Natural killer cell (primary cell): Measurements from ENCODE around the gene PRDM16. TPM values are rescaled to one million over a fixed set of nuclear protein-coding genes. Genes with fewer than 3 reads are reported as not detected.

ENCODE experiments used
- ATAC-seq, 3 donors: fragments of 150-1000 bp in 2 of 3; fragments of 200-7000 bp in 1 of 3; cut with Tn5 transposase; 1 replicate in 1 of 3; 2 replicates in 2 of 3; pipeline ENCODE4 v1.10.0; 2021; ENCODE audit warnings: mild to moderate bottlenecking in 2 of 3, moderate library complexity in 2 of 3
- DNase-seq, 2 donors: peaks; one replicate each; pipeline versions ENCODE4 v3.0.0 to v3.0.0-alpha.2; 2013 to 2021; ENCODE audit warnings: mixed read lengths in 1 of 2
- H3K27ac ChIP-seq: one replicate; pipeline ENCODE4 v1.5.1; 2013; ENCODE audit warnings: mild to moderate bottlenecking, low read length
- H3K27me3 ChIP-seq: one replicate; pipeline ENCODE4 v1.6.1; 2013; ENCODE audit warnings: low read length; ENCODE audit not compliant: control insufficient read depth, insufficient read depth
- H3K36me3 ChIP-seq: one replicate; pipeline ENCODE4 v1.6.1; 2013; ENCODE audit warnings: low read length; ENCODE audit not compliant: control insufficient read depth, insufficient read depth
- H3K4me1 ChIP-seq: one replicate; pipeline ENCODE4 v1.6.1; 2013; ENCODE audit warnings: low read length; ENCODE audit not compliant: control insufficient read depth, insufficient read depth
- H3K4me3 ChIP-seq: one replicate; pipeline ENCODE4 v1.5.1; 2013; ENCODE audit warnings: low read length
- H3K9me3 ChIP-seq: one replicate; pipeline ENCODE4 v1.6.1; 2013; ENCODE audit warnings: low read length; ENCODE audit not compliant: control insufficient read depth, insufficient read depth
- H3K27ac Mint-ChIP-seq, 2 donors: one replicate each; pipeline ENCODE4 v1.8.0; 2022; ENCODE audit warnings: mild to moderate bottlenecking in 2 of 2, mixed read lengths in 2 of 2, moderate library complexity in 1 of 2
- H3K27me3 Mint-ChIP-seq, 2 donors: one replicate each; pipeline ENCODE4 v1.8.0; 2022; ENCODE audit warnings: low read depth in 2 of 2, mixed read lengths in 2 of 2
- H3K36me3 Mint-ChIP-seq: one replicate; pipeline ENCODE4 v1.8.0; 2022; ENCODE audit warnings: mixed read lengths
- H3K4me1 Mint-ChIP-seq, 2 donors: one replicate each; pipeline ENCODE4 v1.8.0; 2022; ENCODE audit warnings: mixed read lengths in 2 of 2
- H3K4me3 Mint-ChIP-seq: one replicate; pipeline ENCODE4 v1.8.0; 2022; ENCODE audit warnings: mild to moderate bottlenecking, moderate library complexity, mixed read lengths
- H3K9me3 Mint-ChIP-seq, 2 donors: one replicate each; pipeline ENCODE4 v1.8.0; 2022; ENCODE audit warnings: mixed read lengths in 2 of 2
- CTCF ChIP-seq: fragments of 200-600 bp; IDR thresholded peaks from one replicate; pipeline ENCODE4 v1.8.0; 2022; ENCODE audit warnings: antibody characterized with exemption
- WGBS: methylation state at CpG from one replicate; pipeline ENCODE4 v1.1.7; 2013; ENCODE audit warnings: missing lambda C conversion rate; ENCODE audit not compliant: insufficient coverage; 5-methylcytosine and 5-hydroxymethylcytosine counted together
- intact Hi-C: fragments of 100-400 bp; cut with micrococcal nuclease; formaldehyde crosslinking; loops from one replicate; pipeline ENCODE4 v1.14.2; 2022
- total RNA-seq, 4 donors: library from RNA; stranded (reverse); fragments of 120-200 nt in 1 of 4; gene quantifications; one replicate each; pipeline versions ENCODE4 v1.2.3 to v1.2.4, GENCODE V29; 2013 to 2022

PRDM16 gene
- total RNA-seq, 3 donors from 2014 or later (not counting 1 experiment from before 2014, with no cell fraction given) = 0.25 to 0.64 TPM; not detected in 1

- Histone ChIP-seq H3K27ac (no peak overlapping the region), H3K4me3 (no peak overlapping the region), H3K36me3 (no peaks in the 10 kb centered on the region), H3K4me1 (no peaks in the 10 kb centered on the region), H3K27me3 (no peaks in the 10 kb centered on the region), H3K9me3 (no peaks in the 10 kb centered on the region)
- peaks cover 0 to 7% of the 10 kb centered on the region in 2 donors for H3K27me3 Mint-ChIP-seq
- TF ChIP-seq CTCF = no peak
- no peaks in the 10 kb centered on the region for H3K4me1 Mint-ChIP-seq
- ATAC-seq (no peak), DNase-seq (no peak)
- no peak overlapping the region for H3K27ac Mint-ChIP-seq
- H3K9me3 Mint-ChIP-seq = no peaks in the 10 kb centered on the region
- 93% methylated on average over 36 of the region's 36 CpGs for WGBS
- intact Hi-C loops = no loop called here
- H3K36me3 Mint-ChIP-seq = no peaks in the 10 kb centered on the region
- no peak overlapping the region for H3K4me3 Mint-ChIP-seq
These were observed 339.8 kb downstream of the PRDM16 start for GRCh38 chr1:3408751-3409266.

- no peaks in the 10 kb centered on the region for H3K4me1 ChIP-seq
- no peaks in the 10 kb centered on the region for H3K4me1 Mint-ChIP-seq
- peaks cover 0 to 7% of the 10 kb centered on the region in 2 donors for H3K27me3 Mint-ChIP-seq
- intact Hi-C loops = no loop called here
- TF ChIP-seq CTCF = no peak
- H3K27me3 ChIP-seq = no peaks in the 10 kb centered on the region
- WGBS = 93% methylated on average over 18 of the region's 19 CpGs
- H3K9me3 Mint-ChIP-seq = no peaks in the 10 kb centered on the region
- no peak overlapping the region for H3K4me3 Mint-ChIP-seq
- no peak overlapping the region for H3K4me3 ChIP-seq
- no peak overlapping the region for H3K27ac Mint-ChIP-seq
- no peaks in the 10 kb centered on the region for H3K36me3 Mint-ChIP-seq
- no peaks in the 10 kb centered on the region for H3K9me3 ChIP-seq
- no peaks in the 10 kb centered on the region for H3K36me3 ChIP-seq
- H3K27ac ChIP-seq = no peak overlapping the region
- ATAC-seq (no peak), DNase-seq (no peak)
These were observed 340.6 kb downstream of the PRDM16 start for GRCh38 chr1:3409366-3410141.

- intact Hi-C loops = no loop called here
- Mint-ChIP-seq H3K27ac (no peak overlapping the region), H3K27me3 (peaks cover 0 to 7% of the 10 kb centered on the region in 2 donors), H3K4me3 (no peak overlapping the region), H3K4me1 (no peaks in the 10 kb centered on the region), H3K36me3 (no peaks in the 10 kb centered on the region), H3K9me3 (no peaks in the 10 kb centered on the region)
- Histone ChIP-seq H3K9me3 (no peaks in the 10 kb centered on the region), H3K4me3 (no peak overlapping the region), H3K4me1 (no peaks in the 10 kb centered on the region), H3K27me3 (no peaks in the 10 kb centered on the region), H3K27ac (no peak overlapping the region), H3K36me3 (no peaks in the 10 kb centered on the region)
- 88% methylated on average over 21 of the region's 21 CpGs for WGBS
- DNase-seq (no peak), ATAC-seq (no peak)
- TF ChIP-seq CTCF = no peak
These were observed 341.3 kb downstream of the PRDM16 start for GRCh38 chr1:3410142-3410925.
